Spleen (tissue), 11 donors: ENCODE measurements around the gene FBXW7. TPM values are rescaled to one million over a fixed set of nuclear protein-coding genes. Genes with fewer than 3 reads are reported as not detected.

Source experiments
- DNase-seq: peaks from one replicate; pipeline ENCODE4 v3.0.0-alpha.2; 2020
- H3K27ac ChIP-seq, 8 donors: fragments of 200-600 bp; sonication (generic) in 7 of 8; 1 replicate in 4 of 8; 2 replicates in 4 of 8; pipeline versions ENCODE4 v1.5.0 to v1.8.0; 2016 to 2021; ENCODE audit warnings: inconsistent platforms in 4 of 8, mild to moderate bottlenecking in 4 of 8, moderate library complexity in 1 of 8
- H3K27me3 ChIP-seq, 7 donors: fragments of 200-600 bp; sonication (generic) in 6 of 7; replicated peaks in 1 of 7; 1 replicate in 4 of 7; 2 replicates in 3 of 7; pipeline versions ENCODE4 v1.5.0 to v1.8.0; 2016 to 2021; ENCODE audit warnings: inconsistent platforms in 3 of 7, mild to moderate bottlenecking in 1 of 7
- H3K36me3 ChIP-seq, 6 donors: fragments of 200-600 bp; sonication (generic) in 5 of 6; 1 replicate in 4 of 6; 2 replicates in 2 of 6; pipeline versions ENCODE4 v1.5.0 to v1.8.0; 2016 to 2021; ENCODE audit warnings: inconsistent platforms in 2 of 6
- H3K4me1 ChIP-seq, 6 donors: fragments of 200-600 bp; sonication (generic) in 5 of 6; 1 replicate in 3 of 6; 2 replicates in 3 of 6; pipeline versions ENCODE4 v1.5.0 to v1.8.0; 2016 to 2021; ENCODE audit warnings: inconsistent platforms in 3 of 6
- H3K4me3 ChIP-seq, 8 donors: fragments of 200-600 bp; sonication (generic) in 7 of 8; 1 replicate in 4 of 8; 2 replicates in 4 of 8; pipeline versions ENCODE4 v1.5.0 to v1.8.0; 2016 to 2021; ENCODE audit warnings: inconsistent platforms in 4 of 8, mild to moderate bottlenecking in 4 of 8, moderate library complexity in 2 of 8
- H3K9me3 ChIP-seq, 8 donors: fragments of 200-600 bp; sonication (generic) in 7 of 8; 1 replicate in 4 of 8; 2 replicates in 4 of 8; pipeline versions ENCODE4 v1.5.0 to v1.8.0; 2016 to 2021; ENCODE audit warnings: inconsistent platforms in 4 of 8
- CTCF ChIP-seq, 11 experiments: fragments of 200-600 bp in 7 of 11; fragments of 450-650 bp in 4 of 11; sonication (generic) in 4 of 11; IDR thresholded peaks in 8 of 11; conservative IDR thresholded peaks in 3 of 11; 1 replicate in 7 of 11; 2 replicates in 4 of 11; pipeline versions ENCODE4 v1.4.0 to v1.8.0; 2016 to 2021; ENCODE audit warnings: antibody characterized with exemption in 11 of 11, inconsistent platforms in 4 of 11, mild to moderate bottlenecking in 1 of 11
- POLR2A ChIP-seq, 3 donors: fragments of 450-650 bp; IDR thresholded peaks; one replicate each; pipeline ENCODE4 v1.5.1; 2017; ENCODE audit warnings: antibody characterized with exemption in 3 of 3, mild to moderate bottlenecking in 1 of 3
- POLR2AphosphoS5 ChIP-seq, 3 donors: sonication (generic); formaldehyde crosslinking; IDR thresholded peaks; one replicate each; pipeline ENCODE4 v1.5.1; 2017; ENCODE audit warnings: antibody characterized with exemption in 3 of 3
- WGBS, 5 donors: extraction: QIAGEN DNeasy Blood & Tissue Kit in 3 of 5; methylation state at CpG; one replicate each; pipeline versions ENCODE4 v1.1.5 to v1.1.7; 2013 to 2018; 5-methylcytosine and 5-hydroxymethylcytosine counted together
- intact Hi-C: fragments of 100-400 bp; cut with DNase I; formaldehyde crosslinking; loops from one replicate; pipeline ENCODE4 v1.15.0; 2023; ENCODE audit warnings: low total_unique reads
- polyA plus RNA-seq, 3 donors: library from polyadenylated mRNA; stranded (reverse); fragments of 200-250 nt; gene quantifications; one replicate each; pipeline ENCODE4 v1.2.1, GENCODE V29; 2013
- total RNA-seq, 7 donors: library from RNA; depleted of rRNA in 3 of 7; stranded (reverse); fragments of >200 nt in 3 of 7; fragmentation: NEBNext Ultra II Directional in 4 of 7; extraction: Animal tissue kit (Norgen Biotek cat#: 25700) in 4 of 7; gene quantifications; one replicate each; pipeline versions ENCODE4 v1.1.0 to v1.2.1, GENCODE V29; 2016 to 2021
- donor health status: healthy with polysubstance abuse.
- donor health status: DM: no; HTN: no; CAD: no; lungs with moderate emphysema.
- donor health status: DM: no; HTN: no; CAD: no.
- donor health status: Bipolar disorder and iron deficiency.
- donor health status: healthy.
- donor health status: DM: no; HTN: no; CAD: no.
- donor health status: DM: yes; HTN: yes; CAD: no.

The FBXW7 gene
- total and polyA plus RNA-seq, 10 donors, result 11.5 to 140 (median 79.9) TPM

GRCh38 chr4:152417673-152418072 is 118.2 kb downstream of the FBXW7 start:
- H3K36me3 ChIP-seq, result no peaks in the 10 kb centered on the region
- peaks cover 0 to 11% (median 0%) of the 10 kb centered on the region in 6 donors for H3K4me1 ChIP-seq
- no peak for DNase-seq
- H3K27me3 ChIP-seq, result no peaks in the 10 kb centered on the region
- intact Hi-C loops, result no loop called here
- no peak overlapping the region for H3K4me3 ChIP-seq
- TF ChIP-seq POLR2AphosphoS5 (IDR thresholded peaks at IDR 0.05), result no peak
- no peak for TF ChIP-seq POLR2A (IDR thresholded peaks at IDR 0.05)
- TF ChIP-seq CTCF (IDR thresholded peaks at IDR 0.05 in 8 of 11, conservative IDR thresholded peaks at IDR 0.05 in 3 of 11), result no peak
- WGBS, 5 donors, result 95 to 100% (median 100%) methylated on average over 2 of the region's 2 CpGs
- H3K27ac ChIP-seq, result no peak overlapping the region
- H3K9me3 ChIP-seq, result no peaks in the 10 kb centered on the region

- Histone ChIP-seq H3K4me3 (no peak overlapping the region), H3K27me3 (no peaks in the 10 kb centered on the region), H3K4me1 (peaks cover 0 to 11% (median 0%) of the 10 kb centered on the region in 6 donors), H3K36me3 (peaks cover 0 to 8% (median 0%) of the 10 kb centered on the region in 6 donors), H3K27ac (no peak overlapping the region), H3K9me3 (no peaks in the 10 kb centered on the region)
- TF ChIP-seq POLR2A (IDR thresholded peaks at IDR 0.05) (no peak), POLR2AphosphoS5 (IDR thresholded peaks at IDR 0.05) (no peak), CTCF (IDR thresholded peaks at IDR 0.05 in 8 of 11, conservative IDR thresholded peaks at IDR 0.05 in 3 of 11) (no peak)
- 89 to 94% (median 90%) methylated on average over 2 of the region's 2 CpGs for WGBS, 5 donors
- intact Hi-C loops, result no loop called here
- DNase-seq, result no peak
Measured at GRCh38 chr4:152415980-152416379, 119.9 kb downstream of the FBXW7 start.

- Histone ChIP-seq H3K36me3 (peaks cover 0 to 21% (median 0%) of the 10 kb centered on the region in 6 donors), H3K27me3 (no peaks in the 10 kb centered on the region), H3K4me1 (peaks cover 0 to 7% (median 0%) of the 10 kb centered on the region in 6 donors), H3K9me3 (no peaks in the 10 kb centered on the region), H3K4me3 (no peak overlapping the region), H3K27ac (no peak overlapping the region)
- TF ChIP-seq POLR2A (IDR thresholded peaks at IDR 0.05) (no peak), CTCF (IDR thresholded peaks at IDR 0.05 in 8 of 11, conservative IDR thresholded peaks at IDR 0.05 in 3 of 11) (peak in 9 of 11 experiments; percentile 17 to 62 (median 54)), POLR2AphosphoS5 (IDR thresholded peaks at IDR 0.05) (no peak)
- intact Hi-C loops, result no loop called here
- 62 to 76% (median 75%) methylated on average over 3 of the region's 3 CpGs for WGBS, 5 donors
- DNase-seq, result no peak
Measured at GRCh38 chr4:152408514-152409327, 127.2 kb downstream of the FBXW7 start.

GRCh38 chr4:152401424-152401823 is 134.5 kb downstream of the FBXW7 start:
- intact Hi-C loops, result no loop called here

More at GRCh38 chr4:152401424-152401823, 134.5 kb downstream of the FBXW7 start:
- H3K36me3 ChIP-seq, result peaks cover 0 to 8% (median 0%) of the 10 kb centered on the region in 6 donors
- DNase-seq, result no peak
- 88 to 94% (median 90%) methylated on average over 3 of the region's 3 CpGs for WGBS, 5 donors
- no peak for TF ChIP-seq CTCF (IDR thresholded peaks at IDR 0.05 in 8 of 11, conservative IDR thresholded peaks at IDR 0.05 in 3 of 11)
- TF ChIP-seq POLR2AphosphoS5 (IDR thresholded peaks at IDR 0.05), result no peak
- no peak for TF ChIP-seq POLR2A (IDR thresholded peaks at IDR 0.05)
- H3K27ac ChIP-seq, result no peak overlapping the region
- peaks cover 8 to 30% (median 17%) of the 10 kb centered on the region in 6 donors for H3K4me1 ChIP-seq
- H3K9me3 ChIP-seq, result no peaks in the 10 kb centered on the region
- no peaks in the 10 kb centered on the region for H3K27me3 ChIP-seq
- no peak overlapping the region for H3K4me3 ChIP-seq
